ENCODE results near the gene VTI1A. TPM values are rescaled to one million over a fixed set of nuclear protein-coding genes. Genes with fewer than 3 reads are reported as not detected.

The VTI1A gene
- total and polyA plus RNA-seq, 2 of the 8 experiments (the other 6 are each of a cell fraction or from before 2014, with no cell fraction given), result 6.0 to 20.0 TPM

GRCh38 chr10:112805701-112806100, 358.7 kb downstream of the VTI1A start (continued):
- TF ChIP-seq CTCF (IDR thresholded peaks at IDR 0.05; ENCODE audit: control extremely low read depth in 1 of 3, insufficient read depth in 1 of 3, low read depth in 1 of 3, low read length in 3 of 3), result no peak
- no peak for TF ChIP-seq TCF12 (IDR thresholded peaks at IDR 0.05; ENCODE audit: low read depth, low read length)
- no peak for TF ChIP-seq JUND (IDR thresholded peaks at IDR 0.05; ENCODE audit: low read length)
- TF ChIP-seq HDAC2 (IDR thresholded peaks at IDR 0.05; ENCODE audit: borderline replicate concordance in 1 of 2, low read depth in 2 of 2, low read length in 2 of 2), result no peak
- TF ChIP-seq PHF8 (conservative IDR thresholded peaks at IDR 0.05; ENCODE audit: low read depth, low read length), result no peak
- no peak for TF ChIP-seq POU5F1 (IDR thresholded peaks at IDR 0.05; ENCODE audit: low read depth, low read length)
- TF ChIP-seq KDM5A (IDR thresholded peaks at IDR 0.05; ENCODE audit: low read length), result no peak
